Activated T-cell treated with anti-CD3 and anti-CD28 coated beads for 1 hour (primary cell): ENCODE data around the gene ELFN2.

Experiments
- DNase-seq: peaks from one replicate; pipeline ENCODE4 v3.0.0-alpha.2; 2020; ENCODE audit warnings: low read depth

The ELFN2 gene

GRCh38 chr22:37357446-37358075, 69.7 kb downstream of the ELFN2 start:
- DNase-seq: no peak

- no peak for DNase-seq
Measured at GRCh38 chr22:37356922-37357321, 70.4 kb downstream of the ELFN2 start.

DNA sequence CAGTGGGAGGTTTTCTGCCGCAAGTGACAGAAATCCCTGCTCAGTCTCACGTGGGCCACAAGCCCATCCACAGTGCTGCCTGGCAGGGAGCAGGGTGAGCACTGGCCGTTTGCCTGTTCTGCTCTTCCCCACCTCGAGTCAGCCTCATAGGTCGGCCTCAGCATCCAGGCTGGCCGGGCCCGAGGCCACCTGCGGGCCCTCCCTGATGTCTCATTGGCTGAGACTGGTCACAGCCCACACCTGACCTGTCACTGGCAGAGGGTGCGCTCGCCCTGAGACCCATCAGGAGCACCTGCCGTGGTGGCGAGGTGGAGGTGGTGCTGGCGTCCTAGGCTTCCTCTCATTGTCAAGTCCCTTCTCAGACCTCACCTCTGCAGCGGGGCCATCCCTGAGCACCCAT, 72.1 kb downstream of the ELFN2 start:
- DNase-seq: no peak

- no peak for DNase-seq
Measured at GRCh38 chr22:37354670-37355069, 72.6 kb downstream of the ELFN2 start.

GRCh38 chr22:37354261-37354660, 73.0 kb downstream of the ELFN2 start:
- no peak for DNase-seq

DNA sequence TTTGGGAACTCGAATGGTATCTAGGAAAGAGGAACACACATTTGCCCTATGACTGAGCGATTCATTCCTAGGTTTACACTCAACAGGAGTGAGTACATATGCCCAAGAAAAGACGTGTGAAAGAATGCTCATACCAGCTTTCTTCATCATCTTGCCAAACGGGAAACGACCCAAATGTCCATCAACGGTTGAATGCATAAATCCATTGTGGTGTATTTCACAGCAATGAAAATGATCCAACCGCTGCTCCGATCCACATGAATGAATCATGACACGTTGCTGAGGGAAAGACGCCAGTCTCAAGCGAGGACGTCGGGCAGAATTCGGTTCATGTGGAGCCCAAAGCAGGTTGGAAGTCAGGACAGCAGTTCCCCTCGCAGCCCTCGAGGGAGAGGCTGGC, 73.4 kb downstream of the ELFN2 start:
- no peak for DNase-seq

- no peak for DNase-seq
Measured at GRCh38 chr22:37352481-37352880, 74.8 kb downstream of the ELFN2 start.

GRCh38 chr22:37351232-37351631, 76.0 kb downstream of the ELFN2 start:
- DNase-seq: no peak

- DNase-seq: no peak
Measured at GRCh38 chr22:37349043-37349814, 78.0 kb downstream of the ELFN2 start.

- no peak for DNase-seq
Measured at GRCh38 chr22:37346505-37346895, 80.8 kb downstream of the ELFN2 start.

- DNase-seq: no peak
Measured at GRCh38 chr22:37345863-37346504, 81.3 kb downstream of the ELFN2 start.

DNA sequence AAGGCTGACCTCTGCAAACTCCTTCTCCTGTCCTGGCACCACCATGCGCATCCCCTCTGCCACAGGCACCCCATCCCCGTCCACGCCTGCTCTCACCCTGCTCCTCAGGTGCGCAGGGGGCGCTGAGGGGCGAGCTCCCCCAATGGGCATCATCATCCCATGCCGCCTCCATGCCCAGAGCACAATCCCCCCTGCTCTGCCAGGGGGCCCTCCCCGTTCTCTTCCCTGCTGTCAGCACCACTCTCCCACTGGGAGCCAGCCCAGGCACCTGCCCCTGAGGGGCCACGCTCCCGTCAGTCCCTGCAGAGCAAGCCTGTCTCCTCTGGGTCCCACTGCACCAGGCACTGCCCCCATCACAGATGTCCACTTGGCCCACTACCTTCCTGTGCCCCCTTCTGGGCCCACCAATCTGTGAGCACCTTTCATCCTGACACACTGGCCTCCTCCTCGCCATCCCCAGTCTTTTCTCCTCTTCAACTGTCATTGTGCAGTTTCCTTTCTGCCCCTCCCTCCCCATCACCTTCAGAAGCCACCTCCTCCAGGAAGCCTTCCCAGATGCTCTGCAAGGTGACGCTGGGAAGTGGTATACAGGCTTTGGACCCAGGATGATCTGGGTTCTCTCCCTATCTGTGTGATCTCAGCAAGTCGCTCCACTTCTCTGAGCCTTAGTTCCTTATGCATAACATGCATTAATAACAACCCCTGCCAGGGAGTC, 82.4 kb downstream of the ELFN2 start:
- no peak for DNase-seq

- DNase-seq: no peak
Measured at GRCh38 chr22:37343863-37344734, 83.2 kb downstream of the ELFN2 start.

DNA sequence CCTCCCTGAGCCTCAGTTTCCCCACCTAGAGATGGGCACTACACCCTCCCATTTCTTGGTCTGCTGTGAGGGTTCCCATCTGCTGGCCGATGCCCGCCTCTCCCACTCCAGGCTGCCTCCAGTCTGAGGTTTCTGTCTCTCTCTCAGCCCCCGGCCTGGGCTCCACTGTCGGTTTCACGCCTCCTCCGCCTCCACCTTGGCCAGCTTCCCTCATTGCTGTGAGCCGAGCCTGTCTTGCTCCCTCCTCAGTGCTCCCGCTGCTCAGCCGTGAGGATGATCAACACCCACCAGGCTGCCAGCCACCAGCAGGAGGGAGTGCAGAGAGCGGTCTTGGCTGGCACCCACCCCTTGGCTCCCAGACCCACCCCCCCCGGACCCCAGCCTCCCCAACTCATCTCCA, 83.9 kb downstream of the ELFN2 start:
- no peak for DNase-seq

DNA sequence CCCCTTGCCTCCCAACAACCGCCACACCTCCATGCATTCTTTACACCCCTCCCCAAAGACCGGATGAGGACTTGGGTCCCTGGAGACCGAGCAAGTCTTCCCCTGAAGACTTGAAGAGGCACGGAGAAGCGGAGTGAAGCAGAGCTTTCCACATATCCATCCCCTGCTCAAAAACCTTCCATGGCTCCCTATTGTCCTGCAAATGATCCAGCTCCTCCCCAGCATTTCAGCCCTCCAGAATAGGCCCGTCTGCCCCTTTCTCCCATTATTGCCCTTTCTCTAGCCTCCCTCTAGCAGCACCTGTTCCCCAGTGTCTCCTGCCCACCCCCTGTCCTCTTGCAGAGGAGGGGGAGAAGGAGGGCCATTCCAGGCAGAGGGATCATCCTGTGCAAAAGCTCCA, 85.2 kb downstream of the ELFN2 start:
- no peak for DNase-seq

GRCh38 chr22:37340331-37341262, 86.7 kb downstream of the ELFN2 start:
- no peak for DNase-seq

GRCh38 chr22:37338539-37339246, 88.6 kb downstream of the ELFN2 start:
- DNase-seq: no peak

DNA sequence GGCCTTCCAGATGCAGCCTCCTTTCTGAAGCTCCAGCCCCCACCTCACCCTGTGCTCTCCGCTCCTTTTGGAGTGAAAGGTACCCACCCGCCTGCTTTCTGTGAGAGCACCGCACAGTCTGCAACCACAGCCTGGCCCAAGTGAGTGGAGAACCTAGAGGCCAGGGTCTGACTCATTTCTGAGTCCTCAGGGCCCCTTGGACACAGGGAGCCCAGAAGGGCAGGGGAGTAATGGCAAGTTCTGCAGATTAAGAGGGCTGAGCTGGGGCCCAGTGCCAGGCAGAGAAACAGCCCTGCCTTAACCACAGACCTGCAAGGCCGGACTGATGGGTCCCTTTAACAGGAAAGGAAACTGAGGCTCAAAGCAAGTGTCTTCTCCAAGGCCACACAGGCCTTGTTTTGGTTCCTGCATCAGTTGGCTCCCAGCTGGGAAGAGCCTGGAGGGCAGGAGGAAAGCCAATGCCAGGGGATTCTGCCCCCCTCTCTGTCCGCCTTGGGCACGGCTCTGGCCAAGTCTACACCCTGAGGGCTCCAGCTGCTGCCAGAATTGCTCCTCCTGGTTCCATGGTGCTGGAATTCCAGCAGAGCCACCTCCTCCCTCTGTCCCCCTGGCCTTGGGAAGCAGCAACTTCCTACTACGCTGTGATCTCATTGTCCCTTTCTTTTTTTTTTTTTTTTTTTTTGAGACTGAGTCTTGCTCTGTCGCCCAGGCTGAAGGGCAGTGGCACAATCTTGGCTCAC, 89.9 kb downstream of the ELFN2 start:
- no peak for DNase-seq

- no peak for DNase-seq
Measured at GRCh38 chr22:37336579-37336978, 90.7 kb downstream of the ELFN2 start.
